ENCODE measurements around the gene ROM1. TPM values are rescaled to one million over a fixed set of nuclear protein-coding genes. Genes with fewer than 3 reads are reported as not detected.
"Not testable (repeated sequence)": the region's sequence is repeated elsewhere in the genome, so short reads cannot be mapped to it uniquely, and the experiment has no call there.

Gene ROM1
- total RNA-seq, 4 donors from 2014 or later = 3.7 to 11.9 (median 10.1) TPM

GRCh38 chr11:62569611-62570010 lies 43.4 kb upstream of the ROM1 start:
- no peak for DNase-seq (ENCODE audit: extremely low spot score)
- H3K36me3 ChIP-seq = peaks cover 62 to 81% (median 75%) of the 10 kb centered on the region in 4 donors
- 76% methylated on average over 1 of the region's 1 CpG for WGBS
- no peak overlapping the region for H3K4me3 ChIP-seq
- H3K4me1 ChIP-seq = peaks cover 22 to 46% (median 43%) of the 10 kb centered on the region in 4 donors
- intact Hi-C loops (cut with DNase I) = no loop called here
- H3K27ac ChIP-seq (replicated peaks in 1 of 4) = peak overlapping the region in 2 of 4 donors; percentile 32 to 37
- TF ChIP-seq POLR2A (IDR thresholded peaks at IDR 0.05; ENCODE audit: low read depth) = no peak
- TF ChIP-seq POLR2AphosphoS5 (IDR thresholded peaks at IDR 0.05) = no peak
- H3K27me3 ChIP-seq = no peaks in the 10 kb centered on the region
- no peaks in the 10 kb centered on the region for H3K9me3 ChIP-seq

GRCh38 chr11:62570903-62571302 lies 42.2 kb upstream of the ROM1 start:
- intact Hi-C loops (cut with DNase I); H3K4me3 ChIP-seq; DNase-seq (ENCODE audit: extremely low spot score); H3K27me3 ChIP-seq; H3K9me3 ChIP-seq: not testable (repeated sequence)
- Histone ChIP-seq H3K36me3 (peaks cover 52 to 73% (median 66%) of the 10 kb centered on the region in 4 donors), H3K27ac (replicated peaks in 1 of 4) (peak overlapping the region in 3 of 4 donors; percentile 14 to 84 (median 37)), H3K4me1 (peaks cover 35 to 59% (median 56%) of the 10 kb centered on the region in 4 donors)
- WGBS = 90% methylated on average over 5 of the region's 5 CpGs

GRCh38 chr11:62571493-62571892 lies 41.6 kb upstream of the ROM1 start:
- intact Hi-C loops (cut with DNase I); DNase-seq (ENCODE audit: extremely low spot score); H3K27me3 ChIP-seq; H3K4me3 ChIP-seq; H3K9me3 ChIP-seq: not testable (repeated sequence)
- WGBS = 80% methylated on average over 5 of the region's 5 CpGs
- Histone ChIP-seq H3K36me3 (peaks cover 52 to 73% (median 66%) of the 10 kb centered on the region in 4 donors), H3K27ac (replicated peaks in 1 of 4) (peak overlapping the region in 3 of 4 donors; percentile 14 to 95 (median 84)), H3K4me1 (peaks cover 41 to 65% (median 62%) of the 10 kb centered on the region in 4 donors)

DNA sequence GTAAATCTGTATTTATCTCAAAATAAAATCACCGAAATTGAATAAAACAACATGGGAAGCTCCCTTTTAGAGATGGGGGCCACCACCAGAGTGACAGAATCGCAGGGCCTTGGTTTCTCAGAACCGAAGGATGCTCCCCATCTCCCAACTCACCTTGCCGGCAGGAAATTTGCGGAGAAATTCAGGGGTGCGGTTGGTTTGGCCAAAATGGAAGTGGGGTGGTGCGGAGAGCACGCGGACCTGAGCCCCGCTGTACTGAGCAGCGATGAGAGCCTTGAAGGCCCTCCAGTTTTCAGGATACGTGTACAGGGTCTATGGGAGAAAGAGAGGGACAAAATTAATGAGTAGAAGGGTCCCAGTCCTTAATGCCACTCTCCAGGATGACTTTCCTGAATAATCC lies 40.6 kb upstream of the ROM1 start:
- no peaks in the 10 kb centered on the region for H3K9me3 ChIP-seq
- intact Hi-C loops (cut with DNase I) = no loop called here
- no peaks in the 10 kb centered on the region for H3K27me3 ChIP-seq
- peak overlapping the region; percentile 74 to 84 (median 81) for H3K4me3 ChIP-seq
- H3K36me3 ChIP-seq = peaks cover 46 to 71% (median 65%) of the 10 kb centered on the region in 4 donors
- 79% methylated on average over 12 of the region's 12 CpGs for WGBS
- H3K27ac ChIP-seq (replicated peaks in 1 of 4) = peak overlapping the region; percentile 82 to 96 (median 90)
- no peak for DNase-seq (ENCODE audit: extremely low spot score)
- TF ChIP-seq EP300 (IDR thresholded peaks at IDR 0.05) (no peak), POLR2A (IDR thresholded peaks at IDR 0.05; ENCODE audit: low read depth) (no peak), POLR2AphosphoS5 (IDR thresholded peaks at IDR 0.05) (no peak), CTCF (IDR thresholded peaks at IDR 0.05) (no peak)
- H3K4me1 ChIP-seq = peaks cover 42 to 70% (median 64%) of the 10 kb centered on the region in 4 donors

GRCh38 chr11:62573006-62573591 lies 40.0 kb upstream of the ROM1 start:
- intact Hi-C loops (cut with DNase I) = no loop called here
- peaks cover 42 to 71% (median 63%) of the 10 kb centered on the region in 4 donors for H3K36me3 ChIP-seq
- no peak for DNase-seq (ENCODE audit: extremely low spot score)
- 0% methylated on average over 29 of the region's 33 CpGs for WGBS
- peak overlapping the region; percentile 82 to 96 (median 90) for H3K27ac ChIP-seq (replicated peaks in 1 of 4)
- H3K4me3 ChIP-seq = peak overlapping the region; percentile 74 to 84 (median 81)
- H3K4me1 ChIP-seq = peaks cover 42 to 70% (median 63%) of the 10 kb centered on the region in 4 donors
- H3K27me3 ChIP-seq = no peaks in the 10 kb centered on the region
- TF ChIP-seq POLR2A (IDR thresholded peaks at IDR 0.05; ENCODE audit: low read depth) (no peak), CTCF (IDR thresholded peaks at IDR 0.05) (no peak), EP300 (IDR thresholded peaks at IDR 0.05) (no peak), POLR2AphosphoS5 (IDR thresholded peaks at IDR 0.05) (no peak)
- H3K9me3 ChIP-seq = no peaks in the 10 kb centered on the region

DNA sequence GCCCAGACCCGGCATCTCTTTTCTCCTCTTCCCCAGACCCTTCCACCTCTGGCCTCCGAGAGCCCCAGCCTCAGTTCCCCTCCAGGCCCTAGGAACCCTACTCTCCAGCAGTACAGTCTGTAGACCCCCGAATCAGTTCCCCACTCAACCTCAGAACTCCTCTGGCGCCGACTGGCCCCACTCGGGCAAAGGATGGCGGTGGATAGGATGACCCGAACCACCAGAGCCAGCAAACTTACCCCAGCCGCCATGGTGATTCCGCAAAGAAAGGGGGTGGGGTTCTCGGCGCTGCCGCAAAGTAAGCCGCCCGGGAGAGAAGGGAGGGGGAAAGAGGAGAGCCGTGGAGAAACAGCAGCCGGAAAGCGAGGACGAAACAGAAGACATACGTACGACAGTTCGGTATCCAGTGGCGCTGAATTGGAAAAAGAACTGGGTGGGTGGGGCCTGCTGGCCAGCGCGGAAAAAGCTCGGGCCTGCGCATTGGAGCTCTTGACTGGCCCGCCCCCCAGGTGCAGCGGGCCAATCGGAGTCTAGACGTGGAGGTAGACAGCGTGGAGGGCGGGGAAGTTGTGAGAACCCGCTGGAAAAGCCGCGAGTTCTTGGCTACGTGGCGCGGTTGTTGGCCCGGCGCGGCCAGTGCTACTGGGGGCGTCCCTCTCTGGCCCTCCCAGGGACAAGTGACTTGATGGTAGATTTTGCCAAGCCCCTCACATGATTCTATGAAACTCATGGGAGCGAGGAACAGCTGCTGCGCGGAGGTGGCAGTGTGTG lies 39.3 kb upstream of the ROM1 start, which contains the start of gene EEF1G:
EEF1G (minus strand) TSS at position 300 of the 771 bp plus-strand sequence; CDS start at position 251, 49 bp downstream.
- no peaks in the 10 kb centered on the region for H3K27me3 ChIP-seq
- WGBS = under 1% methylated on average over 39 of the region's 46 CpGs
- peaks cover 42 to 70% (median 63%) of the 10 kb centered on the region in 4 donors for H3K4me1 ChIP-seq
- TF ChIP-seq POLR2A (IDR thresholded peaks at IDR 0.05; ENCODE audit: low read depth) (peak; percentile 49), EP300 (IDR thresholded peaks at IDR 0.05) (no peak), POLR2AphosphoS5 (IDR thresholded peaks at IDR 0.05) (peak; percentile 94 to 97), CTCF (IDR thresholded peaks at IDR 0.05) (peak in 1 of 3 experiments; percentile 25)
- H3K36me3 ChIP-seq = peaks cover 43 to 71% (median 64%) of the 10 kb centered on the region in 4 donors
- intact Hi-C loops (cut with DNase I) = no loop called here
- peak within 1 kb of the TSS; percentile 93 to 96 (median 94) for H3K27ac ChIP-seq (replicated peaks in 1 of 4)
- H3K4me3 ChIP-seq = peak within 1 kb of the TSS; percentile 74 to 84 (median 81)
- DNase-seq (ENCODE audit: extremely low spot score) = peak; percentile 100
- no peaks in the 10 kb centered on the region for H3K9me3 ChIP-seq

Data from esophagus muscularis mucosa (tissue), 4 donors.